ENCODE data around the gene FECH. TPM values are rescaled to one million over a fixed set of nuclear protein-coding genes. Genes with fewer than 3 reads are reported as not detected.

Gene FECH
- total and polyA plus RNA-seq, 10 of the 15 experiments (the other 5 are each of a cell fraction or from before 2014, with no cell fraction given), result 9.9 to 50.0 (median 30.1) TPM

GRCh38 chr18:57630754-57631595 is 44.5 kb upstream of the FECH start:
- Histone ChIP-seq H3K79me2 (ENCODE audit: control insufficient read depth, insufficient read depth, low read length) (no peaks in the 10 kb centered on the region; the same call in 1 of the 2 replicates), H3K9ac (ENCODE audit: control insufficient read depth, insufficient read depth, low read length) (peak overlapping the region; percentile 81), H3K4me2 (ENCODE audit: control insufficient read depth, insufficient read depth) (peak overlapping the region; percentile 92), H2AFZ (ENCODE audit: control insufficient read depth, low read depth, low read length) (peak overlapping the region; percentile 98), H3K4me1 (ENCODE audit: control insufficient read depth, insufficient read depth, low read length) (peaks cover 6% of the 10 kb centered on the region), H3K27ac (ENCODE audit: control insufficient read depth, insufficient read depth) (peak overlapping the region; percentile 87), H3K27me3 (replicated peaks in 1 of 2; ENCODE audit: control insufficient read depth in 2 of 2, insufficient read depth in 2 of 2, low read length in 1 of 2) (no peaks in the 10 kb centered on the region), H3K36me3 (ENCODE audit: control insufficient read depth in 2 of 2, insufficient read depth in 2 of 2, low read length in 1 of 2) (no peaks in the 10 kb centered on the region), H3K4me3 (peak overlapping the region; percentile 90), H4K20me1 (ENCODE audit: control insufficient read depth, insufficient read depth) (no peaks in the 10 kb centered on the region), H3K9me3 (replicated peaks; ENCODE audit: control insufficient read depth, insufficient read depth, low read length) (no peaks in the 10 kb centered on the region)
- ChIA-PET RAD21 (ENCODE audit: unreplicated experiment) (interaction anchor here (0.9 to 2.5 kb wide), 16 partner anchors 9 to 672 kb away, joined by 3 to 14 read pairs (median 4); partner anchors contain the start of genes NARS1 and NEDD4L), POLR2A (interaction anchor here (0.6 to 1.3 kb wide), 5 partner anchors 9 to 755 kb away, joined by 3 to 7 read pairs (median 3); partner anchors contain the start of gene NARS1), SMC1A (ENCODE audit: uncharacterized antibody, unreplicated experiment) (interaction anchor here (0.6 to 3.1 kb wide), 18 partner anchors 9 to 802 kb away, joined by 3 to 24 read pairs (median 4); partner anchors contain the start of gene NARS1), CTCF (interaction anchor here (0.7 to 3.6 kb wide), 16 partner anchors 9 to 928 kb away, joined by 3 to 15 read pairs (median 5); partner anchors contain the start of gene NARS1)
- FAIRE-seq (peak; percentile 98), DNase-seq (ENCODE audit: low read depth, low spot score) (peak; percentile 44), ATAC-seq (peak; percentile 69)
- intact Hi-C loops (cut with micrococcal nuclease; ENCODE audit: unreplicated experiment) (loop anchor here (1.0 to 10.0 kb wide), 8 partner anchors 10 to 484 kb away; partner anchors contain the start of genes NARS1 and NEDD4L), in situ Hi-C loops (cut with MboI) (loop anchor here (25.0 kb wide), 1 partner anchor 206 kb away; no protein-coding TSS in a partner anchor)
- WGBS (ENCODE audit: insufficient coverage, insufficient replicate concordance, low lambda C conversion rate, missing lambda C conversion rate), result 1% methylated on average over 13 of the region's 13 CpGs
- BruUV-seq (replicated peaks), result no TSS peak
- 0 out of 2 replicates have a peak, but pooled peaks have one; percentile 37 for TF ChIP-seq ZNF384 (IDR thresholded peaks at IDR 0.05; ENCODE audit: borderline replicate concordance, low read depth, low read length)
- TF ChIP-seq SPI1 (IDR thresholded peaks at IDR 0.05; ENCODE audit: borderline replicate concordance, insufficient read depth, low read depth, low read length), result peak; percentile 74
- TF ChIP-seq ZNF217 (IDR thresholded peaks at IDR 0.05), result 0 out of 2 replicates have a peak, but pooled peaks have one; percentile 5
- TF ChIP-seq, protein P1, sequence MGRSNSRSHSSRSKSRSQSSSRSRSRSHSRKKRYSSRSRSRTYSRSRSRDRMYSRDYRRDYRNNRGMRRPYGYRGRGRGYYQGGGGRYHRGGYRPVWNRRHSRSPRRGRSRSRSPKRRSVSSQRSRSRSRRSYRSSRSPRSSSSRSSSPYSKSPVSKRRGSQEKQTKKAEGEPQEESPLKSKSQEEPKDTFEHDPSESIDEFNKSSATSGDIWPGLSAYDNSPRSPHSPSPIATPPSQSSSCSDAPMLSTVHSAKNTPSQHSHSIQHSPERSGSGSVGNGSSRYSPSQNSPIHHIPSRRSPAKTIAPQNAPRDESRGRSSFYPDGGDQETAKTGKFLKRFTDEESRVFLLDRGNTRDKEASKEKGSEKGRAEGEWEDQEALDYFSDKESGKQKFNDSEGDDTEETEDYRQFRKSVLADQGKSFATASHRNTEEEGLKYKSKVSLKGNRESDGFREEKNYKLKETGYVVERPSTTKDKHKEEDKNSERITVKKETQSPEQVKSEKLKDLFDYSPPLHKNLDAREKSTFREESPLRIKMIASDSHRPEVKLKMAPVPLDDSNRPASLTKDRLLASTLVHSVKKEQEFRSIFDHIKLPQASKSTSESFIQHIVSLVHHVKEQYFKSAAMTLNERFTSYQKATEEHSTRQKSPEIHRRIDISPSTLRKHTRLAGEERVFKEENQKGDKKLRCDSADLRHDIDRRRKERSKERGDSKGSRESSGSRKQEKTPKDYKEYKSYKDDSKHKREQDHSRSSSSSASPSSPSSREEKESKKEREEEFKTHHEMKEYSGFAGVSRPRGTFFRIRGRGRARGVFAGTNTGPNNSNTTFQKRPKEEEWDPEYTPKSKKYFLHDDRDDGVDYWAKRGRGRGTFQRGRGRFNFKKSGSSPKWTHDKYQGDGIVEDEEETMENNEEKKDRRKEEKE (IDR thresholded peaks at IDR 0.05), result no peak
- no peak for TF ChIP-seq JUND (IDR thresholded peaks at IDR 0.05; ENCODE audit: low read depth, low read length)
- TF ChIP-seq CREM (IDR thresholded peaks at IDR 0.05; ENCODE audit: low read depth), result no peak
- TF ChIP-seq BHLHE40 (IDR thresholded peaks at IDR 0.05; ENCODE audit: borderline replicate concordance in 1 of 2, low read depth in 2 of 2, low read length in 1 of 2), result 0 out of 4 replicates have a peak, but pooled peaks of 1 of the 2 experiments have one; percentile 32
- TF ChIP-seq, protein P2, sequence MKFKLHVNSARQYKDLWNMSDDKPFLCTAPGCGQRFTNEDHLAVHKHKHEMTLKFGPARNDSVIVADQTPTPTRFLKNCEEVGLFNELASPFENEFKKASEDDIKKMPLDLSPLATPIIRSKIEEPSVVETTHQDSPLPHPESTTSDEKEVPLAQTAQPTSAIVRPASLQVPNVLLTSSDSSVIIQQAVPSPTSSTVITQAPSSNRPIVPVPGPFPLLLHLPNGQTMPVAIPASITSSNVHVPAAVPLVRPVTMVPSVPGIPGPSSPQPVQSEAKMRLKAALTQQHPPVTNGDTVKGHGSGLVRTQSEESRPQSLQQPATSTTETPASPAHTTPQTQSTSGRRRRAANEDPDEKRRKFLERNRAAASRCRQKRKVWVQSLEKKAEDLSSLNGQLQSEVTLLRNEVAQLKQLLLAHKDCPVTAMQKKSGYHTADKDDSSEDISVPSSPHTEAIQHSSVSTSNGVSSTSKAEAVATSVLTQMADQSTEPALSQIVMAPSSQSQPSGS (IDR thresholded peaks at IDR 0.05; ENCODE audit: low read length), result peak; percentile 41
- TF ChIP-seq USF1 (IDR thresholded peaks at IDR 0.05; ENCODE audit: borderline replicate concordance, extremely low read length, insufficient read depth, low read depth, low read length), result no peak
- TF ChIP-seq NR2F1 (conservative IDR thresholded peaks at IDR 0.05), result peak; percentile 67; the same call in 1 of the 2 replicates
- TF ChIP-seq RUNX3 (IDR thresholded peaks at IDR 0.05; ENCODE audit: low read length), result peak; percentile 30; the same call in 1 of the 2 replicates
- TF ChIP-seq HSF1 (IDR thresholded peaks at IDR 0.05; ENCODE audit: low read depth, low read length), result no peak
- TF ChIP-seq MTA2 (IDR thresholded peaks at IDR 0.05; ENCODE audit: low read depth), result peak; percentile 67
- TF ChIP-seq TCF12 (IDR thresholded peaks at IDR 0.05; ENCODE audit: low read depth, low read length), result no peak

Data from GM12878 (cell line).